ENCODE results near the gene TEX22. TPM values are rescaled to one million over a fixed set of nuclear protein-coding genes. Genes with fewer than 3 reads are reported as not detected.

The TEX22 gene
- total RNA-seq, 2 donors from 2014 or later: 0.95 to 3.7 TPM

GRCh38 chr14:105439179-105439578 is 40.8 kb downstream of the TEX22 start:
- Mint-ChIP-seq H3K27ac (no peak overlapping the region), H3K4me1 (peaks cover 15% of the 10 kb centered on the region), H3K4me3 (no peak overlapping the region), H3K9me3 (no peaks in the 10 kb centered on the region), H3K27me3 (no peaks in the 10 kb centered on the region), H3K36me3 (ENCODE audit: low read depth) (peaks cover 17% of the 10 kb centered on the region)
- ATAC-seq (replicated peaks): no peak

GRCh38 chr14:105439710-105440553 is 41.6 kb downstream of the TEX22 start:
- Mint-ChIP-seq H3K4me1 (peaks cover 12% of the 10 kb centered on the region), H3K4me3 (no peak overlapping the region), H3K27ac (no peak overlapping the region), H3K9me3 (no peaks in the 10 kb centered on the region), H3K27me3 (no peaks in the 10 kb centered on the region), H3K36me3 (ENCODE audit: low read depth) (peaks cover 17% of the 10 kb centered on the region)
- no peak for ATAC-seq (replicated peaks)

GRCh38 chr14:105440554-105440900 is 42.2 kb downstream of the TEX22 start:
- ATAC-seq (replicated peaks): no peak
- Mint-ChIP-seq H3K4me3 (no peak overlapping the region), H3K9me3 (no peaks in the 10 kb centered on the region), H3K27ac (no peak overlapping the region), H3K27me3 (no peaks in the 10 kb centered on the region), H3K4me1 (peaks cover 8% of the 10 kb centered on the region), H3K36me3 (ENCODE audit: low read depth) (peaks cover 14% of the 10 kb centered on the region)

GRCh38 chr14:105440992-105441391 is 42.7 kb downstream of the TEX22 start:
- Mint-ChIP-seq H3K27ac (no peak overlapping the region), H3K36me3 (ENCODE audit: low read depth) (peaks cover 12% of the 10 kb centered on the region), H3K4me1 (peaks cover 5% of the 10 kb centered on the region), H3K4me3 (no peak overlapping the region), H3K9me3 (no peaks in the 10 kb centered on the region), H3K27me3 (no peaks in the 10 kb centered on the region)
- no peak for ATAC-seq (replicated peaks)

GRCh38 chr14:105442125-105442524 is 43.8 kb downstream of the TEX22 start:
- H3K9me3 Mint-ChIP-seq: no peaks in the 10 kb centered on the region
- H3K27me3 Mint-ChIP-seq: no peaks in the 10 kb centered on the region
- ATAC-seq (replicated peaks): no peak
- H3K27ac Mint-ChIP-seq: peak overlapping the region; percentile 22
- peaks cover 12% of the 10 kb centered on the region for H3K36me3 Mint-ChIP-seq (ENCODE audit: low read depth)
- H3K4me1 Mint-ChIP-seq: no peaks in the 10 kb centered on the region
- H3K4me3 Mint-ChIP-seq: no peak overlapping the region

GRCh38 chr14:105442834-105443233 is 44.5 kb downstream of the TEX22 start:
- no peak for ATAC-seq (replicated peaks)
- peaks cover 12% of the 10 kb centered on the region for H3K36me3 Mint-ChIP-seq (ENCODE audit: low read depth)
- no peak overlapping the region for H3K27ac Mint-ChIP-seq
- no peaks in the 10 kb centered on the region for H3K9me3 Mint-ChIP-seq
- H3K4me1 Mint-ChIP-seq: no peaks in the 10 kb centered on the region
- H3K4me3 Mint-ChIP-seq: no peak overlapping the region
- H3K27me3 Mint-ChIP-seq: no peaks in the 10 kb centered on the region

GRCh38 chr14:105444859-105445258 is 46.5 kb downstream of the TEX22 start:
- Mint-ChIP-seq H3K4me1 (no peaks in the 10 kb centered on the region), H3K9me3 (no peaks in the 10 kb centered on the region), H3K27ac (no peak overlapping the region), H3K27me3 (no peaks in the 10 kb centered on the region), H3K4me3 (no peak overlapping the region), H3K36me3 (ENCODE audit: low read depth) (peaks cover 12% of the 10 kb centered on the region)
- ATAC-seq (replicated peaks): no peak

- Mint-ChIP-seq H3K27ac (no peak overlapping the region), H3K4me1 (no peaks in the 10 kb centered on the region), H3K4me3 (no peak overlapping the region), H3K27me3 (no peaks in the 10 kb centered on the region), H3K36me3 (ENCODE audit: low read depth) (peaks cover 12% of the 10 kb centered on the region), H3K9me3 (no peaks in the 10 kb centered on the region)
- ATAC-seq (replicated peaks): no peak
Observed at GRCh38 chr14:105445290-105445689, 47.0 kb downstream of the TEX22 start.

- no peaks in the 10 kb centered on the region for H3K4me1 Mint-ChIP-seq
- H3K9me3 Mint-ChIP-seq: no peaks in the 10 kb centered on the region
- no peak for ATAC-seq (replicated peaks)
- H3K27ac Mint-ChIP-seq: no peak overlapping the region
- no peaks in the 10 kb centered on the region for H3K27me3 Mint-ChIP-seq
- no peak overlapping the region for H3K4me3 Mint-ChIP-seq
- H3K36me3 Mint-ChIP-seq (ENCODE audit: low read depth): peaks cover 14% of the 10 kb centered on the region
Observed at GRCh38 chr14:105445901-105446845, 47.8 kb downstream of the TEX22 start.

- Mint-ChIP-seq H3K4me1 (no peaks in the 10 kb centered on the region), H3K4me3 (no peak overlapping the region), H3K27me3 (no peaks in the 10 kb centered on the region), H3K36me3 (ENCODE audit: low read depth) (peaks cover 14% of the 10 kb centered on the region), H3K9me3 (no peaks in the 10 kb centered on the region), H3K27ac (no peak overlapping the region)
- ATAC-seq (replicated peaks): no peak
Observed at GRCh38 chr14:105446971-105447370, 48.6 kb downstream of the TEX22 start.

GRCh38 chr14:105447651-105448640 is 49.6 kb downstream of the TEX22 start:
- Mint-ChIP-seq H3K36me3 (ENCODE audit: low read depth) (peaks cover 18% of the 10 kb centered on the region), H3K9me3 (no peaks in the 10 kb centered on the region), H3K27ac (no peak overlapping the region), H3K27me3 (no peaks in the 10 kb centered on the region), H3K4me3 (no peak overlapping the region), H3K4me1 (no peaks in the 10 kb centered on the region)
- ATAC-seq (replicated peaks): peak; percentile 6

- H3K4me3 Mint-ChIP-seq: no peak overlapping the region
- H3K27me3 Mint-ChIP-seq: no peaks in the 10 kb centered on the region
Observed at GRCh38 chr14:105448706-105449111, 50.4 kb downstream of the TEX22 start.

GRCh38 chr14:105449276-105450122 is 51.2 kb downstream of the TEX22 start:
- ATAC-seq (replicated peaks): no peak
- Mint-ChIP-seq H3K9me3 (no peaks in the 10 kb centered on the region), H3K4me1 (no peaks in the 10 kb centered on the region), H3K36me3 (ENCODE audit: low read depth) (peaks cover 29% of the 10 kb centered on the region), H3K27me3 (no peaks in the 10 kb centered on the region), H3K27ac (no peak overlapping the region), H3K4me3 (no peak overlapping the region)

More at GRCh38 chr14:105448706-105449111, 50.4 kb downstream of the TEX22 start:
- no peaks in the 10 kb centered on the region for H3K9me3 Mint-ChIP-seq
- peak; percentile 89 for ATAC-seq (replicated peaks)
- no peak overlapping the region for H3K27ac Mint-ChIP-seq
- no peaks in the 10 kb centered on the region for H3K4me1 Mint-ChIP-seq
- peaks cover 22% of the 10 kb centered on the region for H3K36me3 Mint-ChIP-seq (ENCODE audit: low read depth)

Measured in activated T-helper 17 cell treated with anti-CD3 and anti-CD28 coated beads, Interleukin-2, amount 50 U/mL, for 72 hours (primary cell).